Measurements from ENCODE around the gene OPHN1.

OPHN1 gene

DNA sequence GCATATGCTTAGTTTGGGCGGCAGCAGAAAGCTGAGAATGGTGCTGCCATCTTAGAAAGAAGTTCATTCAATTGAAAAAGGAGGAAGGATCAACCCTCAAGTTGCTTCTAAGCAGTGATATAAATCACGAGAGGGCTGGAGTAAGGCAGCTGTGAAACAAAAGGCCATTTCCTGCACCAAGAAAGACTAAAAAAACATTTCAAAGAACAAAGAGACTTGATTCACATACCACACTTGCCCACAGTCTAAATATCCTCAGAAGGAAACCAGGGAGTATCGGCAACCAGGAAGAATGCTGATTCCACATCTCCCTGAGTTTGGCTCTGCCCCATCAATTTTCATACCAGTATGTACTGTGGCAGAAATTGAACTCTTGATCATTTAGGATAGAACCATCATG, 240.1 kb downstream of the OPHN1 start:
- no peaks in the 10 kb centered on the region for H3K36me3 Mint-ChIP-seq
- peaks cover 7% of the 10 kb centered on the region for H3K4me1 Mint-ChIP-seq
- H3K9me3 Mint-ChIP-seq = no peaks in the 10 kb centered on the region
- no peak overlapping the region for H3K4me3 Mint-ChIP-seq
- H3K27me3 Mint-ChIP-seq = peaks cover 3% of the 10 kb centered on the region
- H3K27ac Mint-ChIP-seq = no peak overlapping the region

DNA sequence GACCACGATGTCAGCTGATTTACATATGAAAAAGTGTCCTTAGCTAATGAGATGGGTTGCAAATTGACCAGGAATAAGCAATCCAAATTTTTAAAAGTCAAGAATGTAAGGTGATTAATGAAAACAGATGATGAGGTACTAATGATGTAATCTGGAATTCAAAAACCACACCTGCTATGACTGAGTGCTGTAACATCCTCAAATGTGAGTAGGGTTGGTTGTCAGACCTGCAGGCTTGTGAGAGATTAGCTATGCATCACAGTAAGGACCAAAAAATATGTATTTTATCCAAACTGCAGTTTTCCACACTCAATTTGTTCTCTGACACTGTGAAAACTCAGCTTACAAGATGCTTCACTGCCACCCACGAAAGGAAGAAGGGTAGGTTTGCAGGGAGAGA, 242.5 kb downstream of the OPHN1 start:
- no peaks in the 10 kb centered on the region for H3K36me3 Mint-ChIP-seq
- H3K27me3 Mint-ChIP-seq = peaks cover 4% of the 10 kb centered on the region
- no peak overlapping the region for H3K4me3 Mint-ChIP-seq
- peaks cover 7% of the 10 kb centered on the region for H3K4me1 Mint-ChIP-seq
- no peak overlapping the region for H3K27ac Mint-ChIP-seq
- no peaks in the 10 kb centered on the region for H3K9me3 Mint-ChIP-seq

DNA sequence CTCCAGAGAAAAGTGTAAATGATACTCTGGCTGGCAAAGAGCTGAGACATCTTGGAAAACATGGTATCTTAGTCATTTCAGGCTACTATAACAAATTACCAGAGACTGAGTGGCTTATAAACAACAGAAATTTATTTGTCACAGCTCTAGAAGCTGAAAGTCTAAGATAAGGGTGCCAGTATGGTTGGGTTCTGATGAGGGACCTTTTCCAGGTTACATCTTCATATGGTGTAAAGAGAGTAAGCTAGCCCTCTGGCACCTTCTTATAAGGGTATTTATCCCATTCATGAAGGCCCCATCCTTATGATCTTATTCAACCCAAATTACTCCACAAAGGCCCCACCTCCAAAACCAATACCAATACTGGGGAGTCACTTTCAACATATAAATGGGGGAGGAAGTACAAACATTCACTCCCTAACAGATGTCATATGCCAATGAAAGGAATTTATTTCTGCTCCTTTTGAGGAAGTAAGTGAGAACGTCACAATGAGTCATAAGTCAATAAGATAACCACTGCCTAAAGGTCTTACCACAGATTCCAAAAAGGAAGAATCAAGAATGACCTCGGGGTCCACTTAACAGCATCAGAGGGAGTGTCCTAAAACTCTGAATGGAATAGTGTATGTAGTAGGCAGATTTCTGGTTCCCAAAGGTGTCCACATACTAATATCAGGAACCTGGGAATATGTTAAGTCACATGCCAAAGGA, 246.6 kb downstream of the OPHN1 start:
- H3K36me3 Mint-ChIP-seq = no peaks in the 10 kb centered on the region
- no peaks in the 10 kb centered on the region for H3K4me1 Mint-ChIP-seq
- H3K27me3 Mint-ChIP-seq = peaks cover 4% of the 10 kb centered on the region
- no peaks in the 10 kb centered on the region for H3K9me3 Mint-ChIP-seq
- no peak overlapping the region for H3K4me3 Mint-ChIP-seq
- H3K27ac Mint-ChIP-seq = no peak overlapping the region

DNA sequence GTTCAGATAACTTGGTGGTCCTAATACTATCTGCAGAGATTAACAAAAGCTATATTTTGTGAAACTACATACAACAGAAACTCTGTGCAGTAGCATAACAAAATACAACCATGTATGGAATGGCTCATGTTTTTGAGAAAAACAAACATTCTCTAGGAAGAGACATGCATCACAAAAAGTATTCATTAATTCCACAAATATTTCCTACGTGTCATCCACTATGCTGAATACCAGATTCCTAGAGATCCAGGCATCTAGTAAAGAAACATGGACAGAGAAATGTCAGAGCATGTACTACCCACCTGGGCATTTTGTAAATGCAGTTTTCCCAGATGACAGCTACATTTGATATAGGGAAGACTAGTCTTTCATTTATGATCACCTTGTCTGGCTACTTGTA, 248.1 kb downstream of the OPHN1 start:
- no peaks in the 10 kb centered on the region for H3K9me3 Mint-ChIP-seq
- H3K36me3 Mint-ChIP-seq = no peaks in the 10 kb centered on the region
- no peak overlapping the region for H3K27ac Mint-ChIP-seq
- H3K27me3 Mint-ChIP-seq = peaks cover 4% of the 10 kb centered on the region
- no peak overlapping the region for H3K4me3 Mint-ChIP-seq
- peaks cover 9% of the 10 kb centered on the region for H3K4me1 Mint-ChIP-seq

DNA sequence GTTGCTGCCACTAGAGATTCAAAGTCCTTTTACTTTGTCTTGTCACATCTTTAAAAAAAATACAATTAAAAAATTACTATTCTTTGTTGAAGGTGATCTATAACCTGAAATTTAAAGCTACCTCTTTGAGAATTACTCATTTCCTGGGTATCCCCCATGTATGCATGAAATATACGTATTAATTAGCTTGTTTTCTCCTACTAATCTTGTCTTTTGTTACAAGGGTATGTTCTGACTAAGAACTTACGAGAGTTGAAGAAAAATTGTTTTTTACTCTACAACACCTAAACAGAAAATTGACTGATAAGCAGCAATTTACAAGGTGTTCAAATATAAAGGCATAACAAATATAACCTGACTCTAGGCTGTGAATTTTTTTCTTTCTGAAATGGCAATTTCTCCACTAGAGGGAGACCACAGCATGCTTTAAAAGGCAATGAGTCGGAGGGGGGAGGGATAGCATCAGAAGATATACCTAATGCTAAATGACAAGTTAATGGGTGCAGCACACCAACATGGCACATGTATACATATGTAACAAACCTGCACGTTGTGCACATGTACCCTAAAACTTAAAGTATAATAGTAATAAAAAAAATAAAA, 249.6 kb downstream of the OPHN1 start:
- H3K4me3 Mint-ChIP-seq = no peak overlapping the region
- H3K36me3 Mint-ChIP-seq = no peaks in the 10 kb centered on the region
- H3K27ac Mint-ChIP-seq = peak overlapping the region; percentile 18
- H3K27me3 Mint-ChIP-seq = peaks cover 2% of the 10 kb centered on the region
- no peaks in the 10 kb centered on the region for H3K9me3 Mint-ChIP-seq
- H3K4me1 Mint-ChIP-seq = peaks cover 9% of the 10 kb centered on the region

DNA sequence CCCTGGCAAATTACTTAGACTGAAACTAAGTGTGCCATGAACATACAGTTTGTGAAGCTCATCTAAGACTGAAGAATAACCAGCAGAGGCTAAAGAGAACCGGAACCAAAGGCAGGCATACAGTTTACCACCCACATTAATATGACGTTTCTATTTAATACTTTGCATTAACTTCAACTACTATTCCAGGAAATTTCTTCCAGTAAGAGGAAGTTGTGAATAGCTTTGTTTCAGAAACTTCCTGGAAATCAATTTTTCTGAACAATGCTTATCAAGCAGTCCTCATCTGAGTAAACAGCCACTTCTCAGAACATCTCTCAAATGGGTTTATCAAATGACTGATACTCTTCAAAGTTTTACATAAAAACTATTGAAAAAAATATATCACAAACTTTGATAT, 252.7 kb downstream of the OPHN1 start:
- no peaks in the 10 kb centered on the region for H3K36me3 Mint-ChIP-seq
- peak overlapping the region; percentile 65 for H3K27ac Mint-ChIP-seq
- no peaks in the 10 kb centered on the region for H3K27me3 Mint-ChIP-seq
- no peak overlapping the region for H3K4me3 Mint-ChIP-seq
- H3K9me3 Mint-ChIP-seq = no peaks in the 10 kb centered on the region
- peaks cover 12% of the 10 kb centered on the region for H3K4me1 Mint-ChIP-seq

DNA sequence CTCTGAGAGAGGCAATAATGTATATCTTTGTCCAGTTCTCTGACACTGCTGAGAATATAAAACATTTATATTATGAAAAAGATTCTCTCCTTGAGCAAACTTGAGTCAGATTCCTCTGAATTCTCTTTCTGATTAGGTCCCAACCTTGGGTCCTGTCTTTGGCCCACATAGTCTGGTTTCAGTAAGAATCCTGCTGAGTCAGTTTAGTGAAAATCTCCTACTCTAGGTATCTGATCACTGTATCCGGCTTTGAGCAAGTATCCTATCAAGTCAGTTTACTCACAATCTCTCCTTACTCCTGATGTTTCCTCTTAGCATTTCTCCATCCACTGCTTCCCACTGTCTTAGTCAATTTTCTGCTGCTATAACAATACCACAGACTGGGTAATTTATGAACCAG, 253.9 kb downstream of the OPHN1 start:
- no peaks in the 10 kb centered on the region for H3K9me3 Mint-ChIP-seq
- H3K36me3 Mint-ChIP-seq = no peaks in the 10 kb centered on the region
- no peak overlapping the region for H3K4me3 Mint-ChIP-seq
- no peak overlapping the region for H3K27ac Mint-ChIP-seq
- H3K4me1 Mint-ChIP-seq = peaks cover 12% of the 10 kb centered on the region
- no peaks in the 10 kb centered on the region for H3K27me3 Mint-ChIP-seq

DNA sequence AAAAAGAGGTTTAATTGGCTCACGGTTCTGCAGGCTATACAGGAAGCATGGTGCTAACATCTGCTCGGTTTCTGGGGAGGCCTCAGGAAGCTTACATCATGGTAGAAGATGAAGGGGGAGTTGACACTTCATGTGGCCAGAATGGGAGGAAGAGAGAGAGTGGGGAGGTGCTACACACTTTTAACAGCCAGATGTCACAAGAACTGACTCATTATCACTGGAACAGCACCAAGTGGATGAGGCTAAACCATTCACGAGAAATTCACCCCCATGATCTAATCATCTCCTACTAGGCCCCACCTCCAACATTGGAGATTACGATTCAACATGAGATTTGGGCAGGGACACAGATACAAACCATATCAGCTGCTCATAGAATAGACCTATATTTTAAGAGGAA, 255.8 kb downstream of the OPHN1 start:
- Mint-ChIP-seq H3K4me1 (peaks cover 12% of the 10 kb centered on the region), H3K36me3 (no peaks in the 10 kb centered on the region), H3K27me3 (no peaks in the 10 kb centered on the region), H3K9me3 (no peaks in the 10 kb centered on the region), H3K27ac (no peak overlapping the region), H3K4me3 (no peak overlapping the region)

DNA sequence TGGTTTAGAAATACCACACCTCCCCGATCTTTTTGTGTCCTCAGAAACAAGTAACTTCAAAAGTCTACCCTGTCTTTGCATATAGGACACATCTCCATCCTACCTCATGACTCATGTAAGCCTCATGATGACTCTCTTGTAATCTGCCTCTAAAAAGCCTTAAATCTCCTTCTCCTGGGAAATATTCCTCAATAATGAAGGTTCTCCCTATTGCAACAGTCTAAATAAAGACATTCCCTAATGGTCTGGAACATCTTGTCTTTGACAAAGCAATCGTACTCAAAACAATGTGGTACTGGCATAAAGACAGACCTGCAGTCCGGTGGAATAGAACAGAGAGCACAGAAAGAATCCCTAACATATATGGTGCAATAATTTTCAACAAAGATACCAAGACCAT, 257.7 kb downstream of the OPHN1 start:
- no peak overlapping the region for H3K4me3 Mint-ChIP-seq
- H3K36me3 Mint-ChIP-seq = no peaks in the 10 kb centered on the region
- H3K9me3 Mint-ChIP-seq = no peaks in the 10 kb centered on the region
- no peaks in the 10 kb centered on the region for H3K27me3 Mint-ChIP-seq
- peaks cover 6% of the 10 kb centered on the region for H3K4me1 Mint-ChIP-seq
- no peak overlapping the region for H3K27ac Mint-ChIP-seq

DNA sequence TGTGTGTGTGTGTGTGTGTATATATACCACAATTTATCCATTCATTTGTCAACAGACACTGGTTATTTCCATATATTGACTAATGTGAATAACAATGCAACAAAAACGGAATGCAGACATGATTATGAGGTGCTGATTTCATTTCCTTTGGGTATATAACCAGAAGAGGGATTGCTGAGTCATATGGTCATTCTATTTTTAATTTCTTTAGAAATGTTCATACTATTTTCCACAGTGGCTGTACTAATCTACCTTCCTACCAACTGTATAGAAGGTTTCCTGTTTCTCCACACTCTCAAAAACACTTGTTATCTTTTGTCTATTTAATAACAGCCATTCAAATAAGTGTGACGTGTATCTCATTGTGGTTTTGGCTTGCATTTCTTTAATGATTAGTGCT, 269.9 kb downstream of the OPHN1 start:
- Mint-ChIP-seq H3K9me3 (no peaks in the 10 kb centered on the region), H3K27me3 (no peaks in the 10 kb centered on the region), H3K4me3 (no peak overlapping the region), H3K4me1 (no peaks in the 10 kb centered on the region), H3K36me3 (no peaks in the 10 kb centered on the region), H3K27ac (no peak overlapping the region)

DNA sequence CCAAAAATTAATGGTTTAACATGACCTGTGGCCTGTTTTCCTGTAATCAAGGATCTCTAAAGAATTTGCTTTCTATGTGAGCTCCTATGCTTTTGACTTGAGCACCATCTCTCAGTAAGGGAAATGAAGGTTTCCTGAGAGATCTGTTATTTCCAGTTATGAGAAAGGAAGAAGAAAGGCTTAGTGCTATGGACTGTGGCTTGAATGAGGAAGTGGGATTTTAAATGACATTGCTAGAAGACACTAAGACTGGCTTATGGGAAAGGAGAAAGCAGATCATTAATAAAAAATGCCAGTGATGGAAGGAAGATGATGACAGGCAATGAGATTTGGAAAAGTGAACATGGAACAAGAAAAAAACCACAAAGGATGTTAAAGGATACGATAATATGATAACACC, 285.4 kb downstream of the OPHN1 start:
- no peak overlapping the region for H3K4me3 Mint-ChIP-seq
- no peaks in the 10 kb centered on the region for H3K4me1 Mint-ChIP-seq
- H3K27ac Mint-ChIP-seq = no peak overlapping the region
- no peaks in the 10 kb centered on the region for H3K36me3 Mint-ChIP-seq
- no peaks in the 10 kb centered on the region for H3K27me3 Mint-ChIP-seq
- no peaks in the 10 kb centered on the region for H3K9me3 Mint-ChIP-seq

DNA sequence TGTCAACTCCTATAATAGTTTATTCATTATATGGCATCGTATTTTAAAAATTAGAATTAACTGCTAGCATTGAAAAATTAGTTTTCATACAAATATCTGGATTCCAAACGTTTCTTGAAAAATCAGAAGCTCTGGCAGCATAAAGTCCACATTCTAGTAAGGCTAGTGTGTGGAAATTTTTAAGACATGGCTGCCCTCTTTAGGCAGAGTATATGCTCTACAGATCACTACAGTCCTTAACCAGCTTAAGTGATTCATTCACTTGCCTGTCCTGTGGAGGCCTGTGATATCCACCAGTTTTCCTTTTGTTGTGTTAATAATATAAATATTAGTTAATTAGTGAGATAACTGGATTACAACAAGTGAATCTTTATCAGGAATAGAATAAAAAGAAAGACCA, 287.2 kb downstream of the OPHN1 start:
- Mint-ChIP-seq H3K36me3 (no peaks in the 10 kb centered on the region), H3K27me3 (no peaks in the 10 kb centered on the region)

DNA sequence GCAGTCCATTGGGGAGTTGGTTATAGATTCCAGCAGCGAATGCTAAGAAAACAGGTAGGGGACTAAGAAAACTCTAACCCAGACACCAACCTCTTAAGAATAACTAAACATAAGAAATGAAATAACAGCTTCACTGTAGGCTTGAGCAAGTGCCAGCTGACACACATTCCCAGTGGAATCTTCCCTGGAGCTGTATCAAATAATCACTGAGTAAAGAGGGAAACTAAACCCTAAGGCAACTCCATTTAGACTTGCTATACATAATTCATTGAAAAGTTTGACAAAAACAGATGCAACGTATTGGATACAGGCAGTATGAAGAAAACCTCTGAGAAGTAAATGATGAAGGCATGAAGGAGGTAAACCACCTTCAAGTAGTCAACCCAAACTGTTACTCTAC, 293.5 kb downstream of the OPHN1 start:
- H3K27me3 Mint-ChIP-seq = no peaks in the 10 kb centered on the region
- H3K36me3 Mint-ChIP-seq = no peaks in the 10 kb centered on the region
- H3K27ac Mint-ChIP-seq = no peak overlapping the region
- H3K4me3 Mint-ChIP-seq = no peak overlapping the region
- no peaks in the 10 kb centered on the region for H3K4me1 Mint-ChIP-seq
- H3K9me3 Mint-ChIP-seq = no peaks in the 10 kb centered on the region

More for the DNA sequence above, 287.2 kb downstream of the OPHN1 start:
- H3K27ac Mint-ChIP-seq = no peak overlapping the region
- H3K9me3 Mint-ChIP-seq = no peaks in the 10 kb centered on the region
- no peaks in the 10 kb centered on the region for H3K4me1 Mint-ChIP-seq
- H3K4me3 Mint-ChIP-seq = no peak overlapping the region

DNA sequence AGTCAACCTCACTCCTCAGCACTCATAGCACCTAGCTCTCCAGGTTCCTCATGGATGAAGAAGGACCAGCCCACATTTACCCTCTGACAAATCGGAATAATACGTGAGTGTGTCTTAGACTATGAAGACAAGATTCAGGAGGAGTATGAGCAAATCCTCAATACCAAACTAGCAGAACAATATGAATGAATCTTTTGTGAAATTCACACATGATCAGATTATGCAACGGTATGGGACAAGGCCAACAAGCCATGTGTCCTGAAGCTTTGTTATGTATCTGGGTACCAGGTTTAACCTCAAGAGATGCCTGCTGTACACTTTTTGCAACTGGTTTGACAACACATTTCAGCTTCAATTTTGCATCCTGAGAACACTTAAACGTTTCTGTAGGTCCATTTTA, 300.1 kb downstream of the OPHN1 start:
- no peaks in the 10 kb centered on the region for H3K36me3 Mint-ChIP-seq
- no peak overlapping the region for H3K4me3 Mint-ChIP-seq
- H3K9me3 Mint-ChIP-seq = no peaks in the 10 kb centered on the region
- H3K4me1 Mint-ChIP-seq = no peaks in the 10 kb centered on the region
- no peaks in the 10 kb centered on the region for H3K27me3 Mint-ChIP-seq
- no peak overlapping the region for H3K27ac Mint-ChIP-seq

DNA sequence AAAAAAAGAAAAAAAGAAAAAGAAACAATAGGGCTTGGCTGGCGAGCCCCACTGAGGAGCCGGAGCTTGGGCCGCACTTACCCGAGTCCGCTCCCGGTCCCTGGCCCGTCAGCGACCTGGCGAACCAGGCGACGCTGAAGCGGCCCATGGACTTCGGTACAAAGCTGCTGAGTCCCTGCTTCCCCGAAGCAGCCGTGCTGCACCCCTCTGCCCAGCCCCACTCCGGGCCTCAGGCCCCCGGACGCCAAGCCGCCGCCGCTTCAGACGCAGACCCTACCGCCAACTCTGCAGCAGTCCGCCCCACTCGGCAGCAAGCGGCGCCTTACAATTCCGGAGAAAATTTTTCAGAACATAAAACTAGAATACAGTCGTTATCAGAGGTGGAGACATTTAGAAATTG, 300.5 kb downstream of the OPHN1 start:
- no peak overlapping the region for H3K4me3 Mint-ChIP-seq
- no peaks in the 10 kb centered on the region for H3K36me3 Mint-ChIP-seq
- no peaks in the 10 kb centered on the region for H3K4me1 Mint-ChIP-seq
- no peak overlapping the region for H3K27ac Mint-ChIP-seq
- H3K27me3 Mint-ChIP-seq = no peaks in the 10 kb centered on the region
- no peaks in the 10 kb centered on the region for H3K9me3 Mint-ChIP-seq

DNA sequence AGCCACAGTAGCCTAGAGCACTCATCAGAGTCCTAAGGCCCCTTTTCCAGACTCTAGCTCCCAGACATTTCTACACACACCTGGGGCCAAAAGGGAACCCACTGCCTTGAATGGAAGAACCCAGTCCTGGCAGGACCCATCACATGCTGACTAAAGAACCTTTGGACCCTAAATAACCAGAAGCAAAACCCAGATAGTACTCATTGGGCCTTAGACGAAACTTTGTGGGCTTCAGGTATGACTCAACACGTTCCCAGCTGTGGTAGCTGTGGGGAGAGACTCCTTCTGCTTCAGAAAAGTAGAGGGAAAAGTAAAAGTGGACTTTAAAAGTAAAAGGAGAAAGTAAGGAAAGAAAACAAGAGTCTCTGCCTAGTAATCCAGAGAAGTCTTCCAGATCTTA, 311.5 kb downstream of the OPHN1 start:
- no peaks in the 10 kb centered on the region for H3K36me3 Mint-ChIP-seq
- H3K27ac Mint-ChIP-seq = no peak overlapping the region
- H3K27me3 Mint-ChIP-seq = no peaks in the 10 kb centered on the region
- H3K4me3 Mint-ChIP-seq = no peak overlapping the region
- no peaks in the 10 kb centered on the region for H3K4me1 Mint-ChIP-seq
- no peaks in the 10 kb centered on the region for H3K9me3 Mint-ChIP-seq

DNA sequence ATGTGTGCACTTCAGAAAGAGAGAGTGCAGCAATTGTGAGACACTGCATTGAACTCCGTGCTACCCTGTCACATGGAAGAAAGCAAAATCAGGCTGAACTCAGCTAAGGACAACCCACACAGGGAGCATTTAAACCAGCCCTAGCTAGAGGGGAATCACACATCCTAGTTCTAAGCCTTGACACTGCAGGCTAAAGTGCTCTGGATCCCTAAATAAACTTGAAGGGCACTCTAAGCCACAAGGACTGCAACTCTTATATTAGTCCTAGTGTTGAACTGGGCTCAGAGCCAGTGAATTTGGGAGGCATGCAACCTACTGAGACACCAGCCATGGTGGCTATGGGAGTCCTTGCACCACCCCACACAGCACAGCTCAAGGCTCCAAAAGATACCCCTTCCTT, 311.9 kb downstream of the OPHN1 start:
- Mint-ChIP-seq H3K4me3 (no peak overlapping the region), H3K9me3 (no peaks in the 10 kb centered on the region), H3K27me3 (no peaks in the 10 kb centered on the region), H3K36me3 (no peaks in the 10 kb centered on the region), H3K4me1 (no peaks in the 10 kb centered on the region), H3K27ac (no peak overlapping the region)

Measured in activated naive CD4-positive, alpha-beta T cell treated with anti-CD3 and anti-CD28 coated beads, Interleukin-2, amount 50 U/mL, for 24 hours (primary cell).